Activated B cell treated with CpG ODN at 0.5 μM for 24 hours (primary cell): ENCODE data around the gene GRIN2C. TPM values are rescaled to one million over a fixed set of nuclear protein-coding genes. Genes with fewer than 3 reads are reported as not detected.

ENCODE experiments used
- ATAC-seq: fragments of 200-7000 bp; cut with Tn5 transposase; one replicate; pipeline ENCODE4 v1.10.0; 2021; ENCODE audit warnings: low read depth, mild to moderate bottlenecking, moderate library complexity
- CTCF ChIA-PET: fragments of 350-600 bp; sonication (Branson Sonifier 250); formaldehyde crosslinking; loops from one replicate; lab custom pipeline; 2021; ENCODE audit warnings: antibody characterized with exemption; lab: Charles Lee
- POLR2A ChIA-PET: fragments of 350-600 bp; sonication (Branson Sonifier 250); formaldehyde crosslinking; loops from one replicate; lab custom pipeline; 2021; ENCODE audit warnings: antibody characterized with exemption; lab: Charles Lee
- DNase-seq: peaks from one replicate; pipeline ENCODE4 v3.0.0; 2022
- H3K27ac Mint-ChIP-seq: one replicate; pipeline ENCODE4 v1.8.0; 2020; ENCODE audit warnings: mixed read lengths
- H3K27me3 Mint-ChIP-seq: one replicate; pipeline ENCODE4 v1.8.0; 2021; ENCODE audit warnings: mixed read lengths
- H3K36me3 Mint-ChIP-seq: one replicate; pipeline ENCODE4 v1.8.0; 2021; ENCODE audit warnings: low read depth, mixed read lengths
- H3K4me1 Mint-ChIP-seq: one replicate; pipeline ENCODE4 v1.8.0; 2021; ENCODE audit warnings: mixed read lengths
- H3K4me3 Mint-ChIP-seq: one replicate; pipeline ENCODE4 v1.8.0; 2020; ENCODE audit warnings: mild to moderate bottlenecking, mixed read lengths
- H3K9me3 Mint-ChIP-seq: one replicate; pipeline ENCODE4 v1.8.0; 2020; ENCODE audit warnings: mixed read lengths
- intact Hi-C: fragments of 100-400 bp; cut with micrococcal nuclease; formaldehyde crosslinking; loops from one replicate; pipeline ENCODE4 v1.15.1; 2024
- total RNA-seq: library from RNA; stranded (reverse); gene quantifications from 2 replicates; pipeline ENCODE4 v1.2.3, GENCODE V29; 2022
- TF ChIP-seq, protein P1 (sequence below): fragments of 200-600 bp; IDR thresholded peaks from one replicate; pipeline ENCODE4 v1.8.0; 2022; ENCODE audit warnings: antibody characterized with exemption, mild to moderate bottlenecking

The GRIN2C gene
- total RNA-seq, 1 donor from 2014 or later, result not detected

DNA sequence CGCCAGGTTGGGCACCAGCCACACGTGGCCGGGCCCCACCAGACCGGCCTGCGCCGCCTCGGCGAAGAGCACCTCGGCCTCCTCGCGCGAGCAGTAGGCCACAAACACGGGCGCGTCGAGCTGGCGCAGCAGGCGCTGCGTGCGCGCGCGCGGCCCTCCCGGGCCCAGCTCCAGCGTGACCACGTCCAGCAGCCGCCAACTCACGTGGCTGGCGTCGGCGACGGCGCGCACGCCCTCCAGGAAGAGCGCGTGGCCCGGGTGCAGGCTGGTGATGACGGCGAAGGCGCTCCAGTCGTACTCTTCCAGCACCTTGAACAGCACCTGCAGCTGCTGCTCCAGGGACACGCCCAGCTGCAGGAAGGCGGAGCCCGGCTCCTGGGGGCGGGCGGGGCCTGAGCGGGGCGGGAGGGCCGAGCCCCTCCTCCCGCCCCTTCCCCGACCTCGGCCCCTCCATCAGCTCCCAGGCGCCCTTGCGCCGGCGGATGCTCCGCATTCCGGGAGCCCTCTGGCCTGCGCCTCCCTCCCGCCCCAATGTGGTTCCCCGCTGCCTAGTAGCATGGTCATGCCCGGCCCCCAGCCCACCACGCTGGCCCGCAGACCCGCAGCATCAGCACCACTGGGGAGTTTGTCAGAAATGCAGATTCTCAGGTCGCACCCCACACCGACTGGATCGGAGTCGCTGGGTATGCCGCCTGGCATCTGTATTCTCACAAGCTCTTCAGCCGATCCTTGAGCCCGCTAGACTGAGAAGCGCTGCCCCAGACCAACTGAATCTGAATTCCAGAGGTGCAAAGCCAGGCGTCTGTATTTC is 7.2 kb downstream of the GRIN2C start:
- TF ChIP-seq, protein P1, sequence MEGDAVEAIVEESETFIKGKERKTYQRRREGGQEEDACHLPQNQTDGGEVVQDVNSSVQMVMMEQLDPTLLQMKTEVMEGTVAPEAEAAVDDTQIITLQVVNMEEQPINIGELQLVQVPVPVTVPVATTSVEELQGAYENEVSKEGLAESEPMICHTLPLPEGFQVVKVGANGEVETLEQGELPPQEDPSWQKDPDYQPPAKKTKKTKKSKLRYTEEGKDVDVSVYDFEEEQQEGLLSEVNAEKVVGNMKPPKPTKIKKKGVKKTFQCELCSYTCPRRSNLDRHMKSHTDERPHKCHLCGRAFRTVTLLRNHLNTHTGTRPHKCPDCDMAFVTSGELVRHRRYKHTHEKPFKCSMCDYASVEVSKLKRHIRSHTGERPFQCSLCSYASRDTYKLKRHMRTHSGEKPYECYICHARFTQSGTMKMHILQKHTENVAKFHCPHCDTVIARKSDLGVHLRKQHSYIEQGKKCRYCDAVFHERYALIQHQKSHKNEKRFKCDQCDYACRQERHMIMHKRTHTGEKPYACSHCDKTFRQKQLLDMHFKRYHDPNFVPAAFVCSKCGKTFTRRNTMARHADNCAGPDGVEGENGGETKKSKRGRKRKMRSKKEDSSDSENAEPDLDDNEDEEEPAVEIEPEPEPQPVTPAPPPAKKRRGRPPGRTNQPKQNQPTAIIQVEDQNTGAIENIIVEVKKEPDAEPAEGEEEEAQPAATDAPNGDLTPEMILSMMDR, result no peak
- Mint-ChIP-seq H3K27ac (no peak overlapping the region), H3K36me3 (no peaks in the 10 kb centered on the region), H3K4me3 (peak overlapping the region; percentile 46), H3K4me1 (peaks cover 7% of the 10 kb centered on the region), H3K9me3 (no peaks in the 10 kb centered on the region), H3K27me3 (peaks cover 58% of the 10 kb centered on the region)
- intact Hi-C loops, result no loop called here
- ChIA-PET POLR2A (interaction anchor here (0.6 kb wide), 2 partner anchors 12 to 154 kb away, joined by 3 to 7 read pairs; no protein-coding TSS in a partner anchor), CTCF (no interaction called here)
- no peak for DNase-seq
- peak; percentile 82 for ATAC-seq

DNA sequence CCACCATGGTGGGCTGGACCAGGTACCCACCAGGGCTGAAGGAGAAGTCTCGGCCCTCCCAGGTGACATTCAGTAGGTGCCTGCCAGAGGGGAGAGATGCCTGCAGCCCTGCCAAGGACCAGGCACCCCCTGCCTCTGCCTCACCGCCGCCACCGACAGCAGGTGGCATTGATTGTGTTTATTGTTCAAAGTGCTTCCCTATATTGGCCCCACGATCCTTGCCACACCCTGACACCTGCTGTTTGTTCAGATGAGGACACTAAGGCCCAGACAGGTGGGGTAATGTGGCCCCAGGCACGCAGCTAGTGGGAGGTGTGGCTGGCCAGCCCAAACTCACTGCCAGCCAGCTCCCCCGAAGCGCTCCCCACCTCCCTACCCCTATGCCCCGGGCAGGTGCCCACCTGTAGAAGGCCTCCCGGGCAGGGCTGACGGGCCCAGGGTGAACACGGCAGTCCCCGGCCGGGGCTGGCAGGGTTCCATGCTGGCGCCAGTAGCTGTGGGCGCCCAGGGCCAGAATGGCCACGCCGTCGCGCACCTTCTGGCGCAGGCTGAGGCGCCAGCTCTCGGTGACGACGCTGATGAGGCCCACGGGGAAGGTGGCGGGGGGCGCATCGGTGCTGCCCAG is 8.0 kb downstream of the GRIN2C start:
- intact Hi-C loops, result no loop called here

GRCh38 chr17:74850914-74851313 is 8.8 kb downstream of the GRIN2C start:
- peaks cover 7% of the 10 kb centered on the region for H3K4me1 Mint-ChIP-seq
- H3K27ac Mint-ChIP-seq, result no peak overlapping the region
- H3K9me3 Mint-ChIP-seq, result no peaks in the 10 kb centered on the region
- intact Hi-C loops, result no loop called here
- DNase-seq (no peak), ATAC-seq (no peak)
- ChIA-PET CTCF (interaction anchor here (0.9 kb wide), 1 partner anchor 8 kb away, joined by 3 read pairs; no protein-coding TSS in a partner anchor), POLR2A (no interaction called here)
- H3K36me3 Mint-ChIP-seq, result no peaks in the 10 kb centered on the region
- TF ChIP-seq, protein P1, result no peak
- H3K4me3 Mint-ChIP-seq, result no peak overlapping the region
- H3K27me3 Mint-ChIP-seq, result peaks cover 51% of the 10 kb centered on the region

More for the DNA sequence above, 8.0 kb downstream of the GRIN2C start:
- no peak overlapping the region for H3K4me3 Mint-ChIP-seq
- TF ChIP-seq, protein P1, result no peak
- no peaks in the 10 kb centered on the region for H3K36me3 Mint-ChIP-seq
- ChIA-PET POLR2A (interaction anchor here (0.6 kb wide), 1 partner anchor 155 kb away, joined by 3 read pairs; no protein-coding TSS in a partner anchor), CTCF (no interaction called here)
- H3K9me3 Mint-ChIP-seq, result no peaks in the 10 kb centered on the region
- H3K27me3 Mint-ChIP-seq, result peaks cover 51% of the 10 kb centered on the region
- ATAC-seq (no peak), DNase-seq (no peak)
- no peak overlapping the region for H3K27ac Mint-ChIP-seq
- H3K4me1 Mint-ChIP-seq, result peaks cover 7% of the 10 kb centered on the region

- no peaks in the 10 kb centered on the region for H3K9me3 Mint-ChIP-seq
- TF ChIP-seq, protein P1, result no peak
- DNase-seq (no peak), ATAC-seq (no peak)
- H3K36me3 Mint-ChIP-seq, result no peaks in the 10 kb centered on the region
- ChIA-PET POLR2A (no interaction called here), CTCF (interaction anchor here (0.9 kb wide), 1 partner anchor 9 kb away, joined by 3 read pairs; no protein-coding TSS in a partner anchor)
- intact Hi-C loops, result no loop called here
- no peak overlapping the region for H3K4me3 Mint-ChIP-seq
- no peak overlapping the region for H3K27ac Mint-ChIP-seq
- peaks cover 7% of the 10 kb centered on the region for H3K4me1 Mint-ChIP-seq
- H3K27me3 Mint-ChIP-seq, result peaks cover 51% of the 10 kb centered on the region
These were observed 9.4 kb downstream of the GRIN2C start for GRCh38 chr17:74850310-74850709.
